Subcutaneous abdominal adipose tissue (tissue), 5 donors: ENCODE measurements around the gene KLHL29.

Source experiments
- H3K27ac ChIP-seq: one replicate; pipeline ENCODE4 v1.7.0; 2013; ENCODE audit warnings: low read depth, mild to moderate bottlenecking, inconsistent platforms, low read length, moderate library complexity
- H3K27me3 ChIP-seq, 5 donors: one replicate each; pipeline ENCODE4 v1.7.0; 2013; ENCODE audit warnings: low read length in 5 of 5, inconsistent platforms in 1 of 5; ENCODE audit not compliant: control insufficient read depth in 5 of 5, insufficient read depth in 4 of 5
- H3K36me3 ChIP-seq, 5 donors: one replicate each; pipeline ENCODE4 v1.7.0; 2013; ENCODE audit warnings: low read length in 5 of 5; ENCODE audit not compliant: control insufficient read depth in 5 of 5, insufficient read depth in 5 of 5
- H3K4me1 ChIP-seq, 5 donors: one replicate each; pipeline ENCODE4 v1.7.0; 2013; ENCODE audit warnings: low read length in 5 of 5, mild to moderate bottlenecking in 3 of 5, moderate library complexity in 1 of 5; ENCODE audit not compliant: control insufficient read depth in 5 of 5, insufficient read depth in 5 of 5
- H3K4me3 ChIP-seq, 5 donors: one replicate each; pipeline ENCODE4 v1.7.0; 2013; ENCODE audit warnings: low read length in 5 of 5, low read depth in 1 of 5
- H3K9ac ChIP-seq, 5 donors: one replicate each; pipeline ENCODE4 v1.7.0; 2013; ENCODE audit warnings: low read length in 5 of 5, mild to moderate bottlenecking in 4 of 5, moderate library complexity in 3 of 5
- H3K9me3 ChIP-seq, 5 donors: one replicate each; pipeline ENCODE4 v1.7.0; 2013; ENCODE audit warnings: low read length in 5 of 5; ENCODE audit not compliant: control insufficient read depth in 5 of 5
- donor health status: healthy.
- donor health status: healthy.
- donor health status: healthy.
- donor health status: healthy.
- donor health status: healthy.

Gene KLHL29

DNA sequence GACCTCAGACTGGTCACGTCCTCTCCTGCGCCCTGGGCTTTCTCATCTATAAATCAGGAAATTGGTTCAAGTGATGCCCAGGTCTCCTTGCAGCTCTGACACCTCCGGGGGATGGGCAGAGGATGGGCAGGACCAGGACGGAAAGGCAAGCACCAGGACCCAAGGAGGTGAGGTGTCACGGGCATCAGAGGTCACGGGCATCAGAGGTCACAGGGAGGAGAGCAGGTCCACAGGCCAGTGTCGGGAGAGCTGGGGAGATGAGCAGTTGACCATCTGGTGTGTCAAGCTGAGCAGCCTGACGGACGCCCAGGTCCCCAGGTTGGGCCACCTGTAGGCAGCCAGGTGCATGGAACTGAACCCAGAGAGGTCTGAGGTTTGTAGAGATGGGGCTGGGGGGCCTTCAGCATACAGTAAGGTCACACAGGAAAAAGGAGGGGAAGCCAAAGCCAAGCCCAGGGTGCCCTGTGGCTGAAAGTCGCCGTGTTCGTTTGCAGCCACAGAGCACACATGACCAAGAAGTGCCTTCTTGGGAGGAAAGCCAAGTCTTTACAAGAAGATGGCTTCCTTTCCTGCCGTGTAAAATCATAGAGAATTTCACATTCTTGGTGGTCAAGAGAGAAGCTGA, 301.5 kb downstream of the KLHL29 start:
- H3K27me3 ChIP-seq = no peaks in the 10 kb centered on the region
- H3K27ac ChIP-seq = no peak overlapping the region
- H3K9me3 ChIP-seq = no peaks in the 10 kb centered on the region
- peaks cover 0 to 10% (median 8%) of the 10 kb centered on the region in 5 donors for H3K36me3 ChIP-seq
- peaks cover 2 to 14% (median 10%) of the 10 kb centered on the region in 5 donors for H3K4me1 ChIP-seq
- no peak overlapping the region for H3K9ac ChIP-seq
- no peak overlapping the region for H3K4me3 ChIP-seq

DNA sequence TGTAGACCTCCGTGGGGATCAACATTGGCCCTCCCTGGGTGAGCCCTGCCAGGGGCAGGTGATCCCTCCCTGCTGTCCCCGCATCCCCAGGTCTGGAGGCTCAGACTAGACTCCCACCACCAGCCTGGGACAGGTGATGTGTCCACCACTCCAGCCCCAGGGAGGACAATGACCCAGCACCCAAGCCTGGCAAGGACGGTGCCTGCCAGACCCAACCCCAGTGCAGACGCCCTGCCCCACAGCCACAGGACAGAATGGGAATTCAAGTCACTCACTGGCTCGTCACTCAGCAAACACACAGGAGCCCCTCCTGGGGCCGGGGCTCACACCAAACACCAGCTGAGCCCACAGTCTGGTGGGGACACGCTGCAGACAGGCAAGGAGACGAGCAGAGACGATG, 302.2 kb downstream of the KLHL29 start:
- H3K4me3 ChIP-seq = no peak overlapping the region
- peaks cover 0 to 17% (median 15%) of the 10 kb centered on the region in 5 donors for H3K36me3 ChIP-seq
- no peaks in the 10 kb centered on the region for H3K9me3 ChIP-seq
- no peak overlapping the region for H3K9ac ChIP-seq
- peaks cover 2 to 14% (median 10%) of the 10 kb centered on the region in 5 donors for H3K4me1 ChIP-seq
- H3K27me3 ChIP-seq = no peaks in the 10 kb centered on the region
- no peak overlapping the region for H3K27ac ChIP-seq

DNA sequence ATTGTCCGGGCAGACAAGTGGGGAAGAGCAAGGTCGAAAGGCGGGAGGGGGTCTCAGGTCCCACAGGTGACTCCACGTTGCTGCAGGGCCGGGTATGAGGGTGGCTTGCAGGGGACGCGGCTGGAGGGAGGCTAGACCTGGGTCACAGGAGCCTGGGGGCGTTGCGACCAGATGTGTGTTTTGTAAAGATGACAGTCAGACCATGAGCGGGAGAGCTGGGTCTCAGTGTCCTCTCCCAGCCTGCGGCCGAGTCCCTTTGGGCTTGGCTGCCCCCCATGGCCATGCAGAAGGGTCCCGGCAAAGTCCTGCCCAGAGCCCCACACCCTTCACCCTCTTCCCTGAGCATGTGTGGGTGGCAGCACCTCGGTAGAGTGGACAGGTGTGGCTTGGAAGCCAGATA, 302.7 kb downstream of the KLHL29 start:
- no peak overlapping the region for H3K9ac ChIP-seq
- no peak overlapping the region for H3K27ac ChIP-seq
- no peaks in the 10 kb centered on the region for H3K9me3 ChIP-seq
- H3K4me1 ChIP-seq = peaks cover 2 to 14% (median 10%) of the 10 kb centered on the region in 5 donors
- H3K27me3 ChIP-seq = no peaks in the 10 kb centered on the region
- no peak overlapping the region for H3K4me3 ChIP-seq
- peaks cover 0 to 22% (median 20%) of the 10 kb centered on the region in 5 donors for H3K36me3 ChIP-seq

DNA sequence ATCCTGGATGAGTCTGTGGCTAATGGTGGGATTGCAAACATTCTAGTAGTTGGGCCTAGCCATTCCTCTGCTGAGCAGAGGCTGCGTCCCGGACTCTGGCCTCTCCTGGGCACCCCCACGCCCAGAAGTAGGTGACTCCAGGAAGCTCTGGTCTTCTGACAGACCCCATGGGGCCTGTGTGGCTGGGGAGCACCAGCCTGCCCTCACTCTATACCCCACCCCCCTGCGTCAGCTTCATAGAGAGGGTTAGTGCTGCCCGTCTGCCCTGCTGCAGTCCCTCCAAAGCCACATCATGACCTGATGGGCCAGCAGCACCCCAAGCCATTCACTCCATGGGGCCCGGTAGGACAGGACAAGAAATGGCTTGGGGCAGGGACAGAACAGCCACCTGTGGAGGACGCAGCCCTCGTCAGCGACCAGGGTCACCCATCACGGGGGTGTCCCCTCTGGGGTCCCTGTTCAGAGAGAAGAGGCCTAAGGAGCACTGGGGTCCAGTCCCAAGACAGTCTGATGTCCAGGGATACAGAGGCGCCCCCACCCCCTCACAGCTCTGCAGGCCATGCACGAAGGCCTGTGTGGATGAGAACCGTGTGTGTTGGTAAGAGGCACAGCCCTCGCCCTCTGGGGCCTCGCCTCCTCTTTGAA, 303.6 kb downstream of the KLHL29 start:
- Histone ChIP-seq H3K27ac (no peak overlapping the region), H3K9me3 (no peaks in the 10 kb centered on the region), H3K9ac (no peak overlapping the region), H3K4me1 (peaks cover 2 to 14% (median 10%) of the 10 kb centered on the region in 5 donors), H3K27me3 (no peaks in the 10 kb centered on the region), H3K36me3 (peaks cover 0 to 31% (median 26%) of the 10 kb centered on the region in 5 donors), H3K4me3 (no peak overlapping the region)

DNA sequence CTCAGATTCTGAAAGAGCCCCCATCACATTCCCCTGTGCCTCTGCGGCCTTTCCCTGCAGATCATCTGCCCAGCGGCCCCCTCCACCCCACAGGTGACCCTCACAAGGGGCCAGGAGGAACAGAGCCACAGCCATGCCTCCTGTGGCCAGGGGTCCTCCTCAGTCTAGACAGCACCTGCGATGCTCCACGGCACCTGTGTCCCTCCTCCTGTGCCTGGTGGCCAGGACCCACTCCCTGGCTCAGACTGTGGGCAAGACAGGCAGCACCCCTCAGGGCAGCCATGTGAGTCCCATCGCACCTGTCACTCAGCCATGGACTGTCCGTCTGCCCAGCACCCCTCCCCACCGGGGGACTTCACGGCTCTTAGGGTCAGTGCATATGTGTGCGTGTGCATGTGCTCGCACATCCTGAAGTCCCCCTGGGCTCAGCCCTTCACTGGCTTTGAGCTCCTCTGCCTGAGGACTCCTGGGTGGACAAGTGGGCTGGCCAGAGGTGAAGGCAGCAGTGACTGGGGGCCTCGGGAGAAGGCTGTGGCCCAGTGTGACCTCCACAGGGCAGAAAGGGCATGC, 304.2 kb downstream of the KLHL29 start:
- H3K27ac ChIP-seq = no peak overlapping the region
- no peak overlapping the region for H3K4me3 ChIP-seq
- H3K9ac ChIP-seq = no peak overlapping the region
- peaks cover 2 to 14% (median 10%) of the 10 kb centered on the region in 5 donors for H3K4me1 ChIP-seq
- H3K27me3 ChIP-seq = no peaks in the 10 kb centered on the region
- H3K9me3 ChIP-seq = no peaks in the 10 kb centered on the region
- peaks cover 0 to 34% (median 29%) of the 10 kb centered on the region in 5 donors for H3K36me3 ChIP-seq

DNA sequence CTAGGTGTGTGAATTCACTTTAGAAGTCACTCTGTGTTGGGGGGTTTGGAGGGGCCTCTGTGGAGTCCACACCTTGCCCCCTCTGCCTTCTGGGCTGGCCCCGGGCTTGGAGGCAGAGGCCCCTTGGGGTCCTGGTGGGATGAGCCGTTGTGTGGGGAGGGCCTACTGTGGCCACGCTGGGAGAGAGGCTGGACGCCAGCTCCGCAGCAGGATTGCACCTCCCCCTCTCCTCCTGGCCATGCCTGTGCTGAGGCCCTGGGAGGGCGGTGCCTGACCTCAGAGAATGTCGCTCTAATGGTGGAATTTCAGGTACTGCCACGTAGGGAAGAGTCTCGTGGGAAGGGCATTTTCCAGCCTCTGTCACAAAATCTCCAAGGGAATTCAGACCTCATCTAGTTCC, 304.9 kb downstream of the KLHL29 start:
- no peak overlapping the region for H3K4me3 ChIP-seq
- peaks cover 0 to 7% (median 4%) of the 10 kb centered on the region in 5 donors for H3K4me1 ChIP-seq
- H3K36me3 ChIP-seq = peaks cover 0 to 39% (median 28%) of the 10 kb centered on the region in 5 donors
- H3K9ac ChIP-seq = no peak overlapping the region
- H3K27me3 ChIP-seq = no peaks in the 10 kb centered on the region
- H3K9me3 ChIP-seq = no peaks in the 10 kb centered on the region
- no peak overlapping the region for H3K27ac ChIP-seq

DNA sequence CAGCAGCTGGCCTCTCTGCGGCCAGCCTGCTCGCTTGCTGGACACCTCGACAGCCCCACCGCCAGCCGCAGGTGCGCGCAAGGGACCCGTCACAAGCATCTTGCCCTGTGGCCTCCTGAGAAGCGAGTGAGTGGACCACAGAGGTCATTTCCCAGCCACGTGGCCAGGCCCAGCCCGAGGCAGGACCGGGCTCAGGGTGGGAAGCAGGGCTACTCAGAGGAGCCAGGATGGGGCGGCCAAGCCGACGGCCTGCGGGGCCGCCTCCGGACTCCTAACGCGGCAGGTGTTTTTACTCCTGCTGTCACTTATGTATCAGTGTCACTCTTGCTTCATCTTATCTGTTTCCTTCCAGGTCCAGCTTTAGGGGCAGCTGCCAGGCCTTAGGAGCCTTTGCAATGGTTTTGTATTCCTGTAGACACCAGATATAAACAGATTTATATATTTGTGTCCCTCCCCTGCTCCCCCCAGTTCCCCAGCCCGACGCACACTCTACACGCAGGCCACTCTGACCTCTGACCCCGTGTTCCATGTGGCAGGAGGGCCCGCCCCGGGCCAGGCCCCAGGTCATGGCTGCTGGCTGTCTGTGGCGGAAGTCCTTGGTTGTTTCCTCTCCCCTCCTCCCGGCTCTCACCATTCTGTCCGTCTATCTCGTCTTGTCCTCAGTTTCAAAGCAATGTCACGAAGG, 305.6 kb downstream of the KLHL29 start:
- no peak overlapping the region for H3K27ac ChIP-seq
- H3K36me3 ChIP-seq = peaks cover 0 to 46% (median 34%) of the 10 kb centered on the region in 5 donors
- no peaks in the 10 kb centered on the region for H3K27me3 ChIP-seq
- no peak overlapping the region for H3K9ac ChIP-seq
- H3K4me3 ChIP-seq = no peak overlapping the region
- no peaks in the 10 kb centered on the region for H3K9me3 ChIP-seq
- peaks cover 0 to under 1% (median 0%) of the 10 kb centered on the region in 5 donors for H3K4me1 ChIP-seq

DNA sequence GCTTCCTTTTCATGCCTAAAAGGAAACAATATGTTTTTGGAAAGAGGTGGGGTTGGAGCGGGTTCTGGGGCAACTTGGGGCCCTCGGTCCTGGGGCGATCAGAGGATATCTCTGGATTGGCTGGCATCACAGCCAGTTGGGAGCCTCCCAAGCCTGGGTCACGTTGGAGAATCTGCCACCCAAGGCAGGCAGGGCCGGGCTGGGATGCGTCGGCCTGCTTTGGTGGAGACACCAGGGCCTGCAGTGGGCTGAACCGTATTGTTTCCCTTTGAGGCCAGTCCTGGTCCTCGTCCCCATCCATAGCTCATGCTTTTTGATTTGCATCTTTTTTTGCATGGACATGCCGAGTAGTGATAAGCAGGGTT, 306.1 kb downstream of the KLHL29 start:
- Histone ChIP-seq H3K9ac (no peak overlapping the region), H3K4me3 (no peak overlapping the region), H3K9me3 (no peaks in the 10 kb centered on the region), H3K27ac (no peak overlapping the region), H3K36me3 (peaks cover 0 to 51% (median 39%) of the 10 kb centered on the region in 5 donors), H3K4me1 (no peaks in the 10 kb centered on the region), H3K27me3 (no peaks in the 10 kb centered on the region)

DNA sequence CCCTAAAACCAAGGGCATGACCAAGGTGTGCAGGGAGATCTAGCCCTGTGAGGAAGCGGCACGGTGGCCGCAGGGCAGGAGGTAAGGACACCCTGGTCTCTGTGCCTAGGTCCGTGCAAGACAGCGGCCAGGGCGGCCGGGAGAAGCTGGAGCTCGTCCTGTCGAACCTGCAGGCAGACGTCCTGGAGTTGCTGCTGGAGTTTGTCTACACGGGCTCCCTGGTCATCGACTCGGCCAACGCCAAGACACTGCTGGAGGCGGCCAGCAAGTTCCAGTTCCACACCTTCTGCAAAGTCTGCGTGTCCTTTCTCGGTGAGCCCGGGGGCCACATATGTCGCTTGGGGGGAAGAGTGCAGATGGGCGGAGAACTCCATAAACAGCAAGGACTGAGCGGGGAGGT, 306.6 kb downstream of the KLHL29 start:
- H3K4me1 ChIP-seq = no peaks in the 10 kb centered on the region
- H3K27ac ChIP-seq = no peak overlapping the region
- H3K9ac ChIP-seq = no peak overlapping the region
- H3K36me3 ChIP-seq = peaks cover 0 to 56% (median 42%) of the 10 kb centered on the region in 5 donors
- H3K27me3 ChIP-seq = no peaks in the 10 kb centered on the region
- no peaks in the 10 kb centered on the region for H3K9me3 ChIP-seq
- no peak overlapping the region for H3K4me3 ChIP-seq

DNA sequence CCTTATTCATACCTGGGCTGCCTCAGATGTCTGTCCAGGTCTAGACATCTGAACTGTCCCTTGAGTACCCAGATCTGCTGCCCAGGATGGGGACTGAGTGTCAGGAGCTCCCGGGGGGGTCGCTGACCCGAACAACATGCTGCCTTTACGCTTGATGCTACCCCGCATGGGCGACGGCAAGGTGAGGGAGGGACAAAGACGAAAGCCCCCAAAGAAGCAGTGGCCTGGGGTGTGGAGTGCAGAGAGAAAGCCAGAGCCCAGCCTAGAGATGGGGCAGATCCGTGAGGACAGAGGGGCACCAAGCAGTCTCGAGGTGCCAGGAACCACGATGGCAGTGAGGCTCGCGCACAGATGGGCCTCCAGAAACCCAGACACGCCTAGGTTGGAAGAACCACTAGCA, 307.3 kb downstream of the KLHL29 start:
- Histone ChIP-seq H3K27me3 (no peaks in the 10 kb centered on the region), H3K27ac (no peak overlapping the region), H3K4me3 (no peak overlapping the region), H3K36me3 (peaks cover 0 to 54% (median 42%) of the 10 kb centered on the region in 5 donors), H3K9ac (no peak overlapping the region), H3K4me1 (no peaks in the 10 kb centered on the region), H3K9me3 (no peaks in the 10 kb centered on the region)
